K562 (cell line): ENCODE results near the gene MRPL40. TPM values are rescaled to one million over a fixed set of nuclear protein-coding genes. Genes with fewer than 3 reads are reported as not detected.
A peak's percentile ranks its signal among the peaks of the same experiment; 100 is the strongest.

Experiments used
- BRCA1 ChIP-seq, 2 experiments: fragments of 450-650 bp in 1 of 2; sonication (generic) in 1 of 2; formaldehyde crosslinking in 1 of 2; IDR thresholded peaks; 2 replicates each; pipeline versions ENCODE4 v1.5.0 to v1.6.1; 2017 to 2020; ENCODE audit warnings: mild to moderate bottlenecking in 1 of 2, missing genetic modification reagents in 1 of 2
- ETS2 ChIP-seq: IDR thresholded peaks from 2 replicates; pipeline ENCODE4 v1.6.1; 2016; ENCODE audit warnings: borderline replicate concordance, missing genetic modification characterization, mild to moderate bottlenecking, moderate library complexity, missing compliant biosample characterization; ENCODE audit not compliant: poor library complexity, severe bottlenecking
- FOXJ2 ChIP-seq: fragments of 200-800 bp; sonication (Bioruptor generic); IDR thresholded peaks from 2 replicates; pipeline ENCODE4 v1.6.1; 2016; ENCODE audit warnings: missing genetic modification characterization, missing compliant biosample characterization
- GATAD2A ChIP-seq: fragments of 450-650 bp; IDR thresholded peaks from 2 replicates; pipeline ENCODE4 v1.6.1; 2017
- IFI16 ChIP-seq: fragments of 250-450 bp; sonication (Bioruptor Pico); IDR thresholded peaks from 2 replicates; pipeline ENCODE4 v2.1.2; 2022; ENCODE audit warnings: mild to moderate bottlenecking, inconsistent platforms
- KAT7 ChIP-seq: sonication (generic); formaldehyde crosslinking; IDR thresholded peaks from 2 replicates; pipeline ENCODE4 v1.8.0; 2022; ENCODE audit warnings: missing genetic modification reagents, mild to moderate bottlenecking, borderline replicate concordance
- MIER1 ChIP-seq: fragments of 450-650 bp; IDR thresholded peaks from 2 replicates; pipeline ENCODE4 v1.6.1; 2016; ENCODE audit warnings: antibody characterized with exemption, mild to moderate bottlenecking, low read depth
- NUFIP1 ChIP-seq: fragments of 450-650 bp; IDR thresholded peaks from 2 replicates; pipeline ENCODE4 v1.6.1; 2018; ENCODE audit not compliant: partially characterized antibody
- PML ChIP-seq: IDR thresholded peaks from 2 replicates; pipeline ENCODE4 v1.6.1; 2012; ENCODE audit warnings: low read length, inconsistent platforms
- POLR3A ChIP-seq: IDR thresholded peaks from 2 replicates; pipeline ENCODE4 v1.6.1; 2011; ENCODE audit warnings: borderline replicate concordance, mild to moderate bottlenecking, moderate library complexity; ENCODE audit not compliant: insufficient read length, insufficient read depth; ENCODE audit errors: extremely low read depth
- RHOXF2B ChIP-seq: fragments of 250-450 bp; sonication (Bioruptor Pico); conservative IDR thresholded peaks from 2 replicates; pipeline ENCODE4 v1.5.1; 2021
- SMAD3 ChIP-seq: fragments of 450-650 bp; formaldehyde crosslinking; conservative IDR thresholded peaks from 2 replicates; pipeline ENCODE4 v1.4.0; 2020; ENCODE audit warnings: mild to moderate bottlenecking
- SMARCC2 ChIP-seq: fragments of 450-650 bp; IDR thresholded peaks from 2 replicates; pipeline ENCODE4 v1.6.1; 2017; ENCODE audit warnings: antibody characterized with exemption, moderate library complexity, mild to moderate bottlenecking, low read depth
- SRSF1 ChIP-seq: fragments of 200-400 bp; formaldehyde crosslinking; IDR thresholded peaks from 2 replicates; pipeline ENCODE4 v1.6.1; 2017; ENCODE audit warnings: mild to moderate bottlenecking, low read depth, low read length, moderate library complexity
- ZFP30 ChIP-seq: fragments of 250-450 bp; sonication (Bioruptor Pico); IDR thresholded peaks from 2 replicates; pipeline ENCODE4 v1.8.0; 2022; ENCODE audit warnings: moderate library complexity, mild to moderate bottlenecking, inconsistent platforms, borderline replicate concordance
- ZNF133 ChIP-seq: fragments of 250-450 bp; sonication (Bioruptor Pico); IDR thresholded peaks from 2 replicates; pipeline ENCODE4 v1.4.0; 2020; ENCODE audit warnings: mild to moderate bottlenecking
- ZNF384 ChIP-seq: IDR thresholded peaks from 2 replicates; pipeline ENCODE4 v1.6.1; 2012; ENCODE audit warnings: low read depth, low read length, improper control_type of control experiment
- polyA plus RNA-seq, 8 experiments: library from polyadenylated mRNA; depleted of rRNA in 4 of 8; stranded (reverse) in 5 of 8; unstranded in 3 of 8; fragments of >200 nt; fragmentation: Nextera tagmentation in 2 of 8; fragmentation: Illumina TruSeq in 1 of 8; extraction: Ambion mirVana in 2 of 8; extraction: Trizol in 1 of 8; gene quantifications; 2 replicates each; pipeline versions ENCODE4 v1.2.1 to v1.2.3, GENCODE V29; 2011 to 2014; ENCODE audit warnings: inconsistent platforms in 1 of 8, missing spikeins in 1 of 8
- total RNA-seq, 7 experiments: library from RNA; depleted of rRNA in 6 of 7; stranded (reverse); fragments of >200 nt in 6 of 7; fragmentation: Illumina TruSeq in 2 of 7; extraction: Trizol in 2 of 7; gene quantifications; 2 replicates each; pipeline versions ENCODE4 v1.2.1 to v1.2.3, GENCODE V29; 2011 to 2021; ENCODE audit warnings: low replicate concordance in 1 of 7
- TF ChIP-seq, protein P1 (sequence below): fragments of 450-650 bp; conservative IDR thresholded peaks from 2 replicates; pipeline ENCODE4 v1.6.1; 2016; ENCODE audit warnings: missing genetic modification characterization, low read depth, mild to moderate bottlenecking, missing compliant biosample characterization, moderate library complexity
- TF ChIP-seq, protein P2 (sequence below), 3 experiments: IDR thresholded peaks in 2 of 3; conservative IDR thresholded peaks in 1 of 3; 2 replicates each; pipeline ENCODE4 v1.5.1; 2011 to 2012; ENCODE audit warnings: low read length in 3 of 3, mild to moderate bottlenecking in 3 of 3, control low read depth in 2 of 3, improper control_type of control experiment in 1 of 3, inconsistent platforms in 1 of 3, low read depth in 1 of 3, mixed read lengths in 1 of 3, moderate library complexity in 1 of 3; ENCODE audit not compliant: insufficient read depth in 2 of 3
- TF ChIP-seq, protein P3 (sequence below): sonication (generic); formaldehyde crosslinking; IDR thresholded peaks from 2 replicates; pipeline ENCODE4 v1.8.0; 2022; ENCODE audit warnings: mild to moderate bottlenecking, missing genetic modification reagents
- TF ChIP-seq, protein P4 (sequence below): IDR thresholded peaks from 2 replicates; pipeline ENCODE4 v1.6.1; 2012; ENCODE audit warnings: low read depth, low read length, improper control_type of control experiment, borderline replicate concordance
- TF ChIP-seq, protein P5 (sequence below): fragments of 250-450 bp; sonication (Bioruptor Pico); IDR thresholded peaks from 2 replicates; pipeline ENCODE4 v1.8.0; 2022; ENCODE audit warnings: moderate library complexity, mild to moderate bottlenecking, inconsistent platforms

Gene MRPL40
- total and polyA plus RNA-seq, 9 of the 15 experiments (the other 6 are each of a cell fraction or from before 2014, with no cell fraction given), result 132 to 652 (median 208) TPM

DNA sequence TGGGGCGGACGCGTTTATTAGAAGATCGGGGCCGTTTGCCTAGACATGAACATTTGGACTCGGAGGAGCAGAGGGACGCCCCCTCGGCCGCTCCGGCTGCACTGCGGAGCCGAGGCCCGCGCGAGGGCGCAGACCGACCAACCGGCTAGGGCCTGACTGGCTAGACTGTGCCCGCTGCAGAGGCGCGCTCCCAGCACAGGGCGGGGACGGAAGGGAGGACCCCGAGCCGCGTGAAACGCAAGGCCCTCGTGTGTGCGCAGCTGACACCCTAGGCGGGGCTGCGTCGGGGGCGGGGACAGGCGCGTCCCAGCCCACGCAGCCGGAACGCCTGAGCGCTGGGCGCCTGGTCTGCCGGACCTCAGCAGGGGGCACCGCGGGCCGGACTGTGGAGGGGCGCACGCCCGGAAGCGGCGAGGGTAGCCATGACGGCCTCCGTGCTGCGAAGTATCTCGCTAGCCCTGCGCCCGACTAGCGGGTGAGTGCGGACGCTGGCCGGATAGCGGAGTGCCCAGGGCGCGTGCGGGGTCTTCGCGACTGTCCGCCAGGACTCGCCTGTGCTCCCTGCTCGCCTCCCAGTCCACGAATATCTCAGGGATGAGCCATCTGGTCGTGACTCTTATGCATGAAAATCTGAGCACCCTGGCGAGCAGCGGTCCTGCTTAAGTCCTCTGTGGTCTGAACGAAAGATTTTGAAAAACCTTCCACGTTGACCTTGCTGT is at the start of gene MRPL40 (continued):
- TF ChIP-seq KAT7 (CRISPR knock-in tag) (no peak), ZNF384 (peak; percentile 93), ZFP30 (no peak), SMARCC2 (no peak), SMAD3 (CRISPR knock-in tag) (peak; percentile 97), PML (no peak), POLR3A (no peak), GATAD2A (no peak), ETS2 (peak; percentile 94), BRCA1 (IDR thresholded peaks at IDR 0.05) (no peak), BRCA1 (CRISPR knock-in tag; IDR thresholded peaks at IDR 0.05) (no peak), FOXJ2 (tag) (no peak), RHOXF2B (CRISPR knock-in tag) (peak; percentile 97), MIER1 (no peak), NUFIP1 (no peak), ZNF133 (peak; percentile 89), IFI16 (CRISPR knock-in tag) (peak; percentile 79), SRSF1 (no peak)
- TF ChIP-seq, protein P1, sequence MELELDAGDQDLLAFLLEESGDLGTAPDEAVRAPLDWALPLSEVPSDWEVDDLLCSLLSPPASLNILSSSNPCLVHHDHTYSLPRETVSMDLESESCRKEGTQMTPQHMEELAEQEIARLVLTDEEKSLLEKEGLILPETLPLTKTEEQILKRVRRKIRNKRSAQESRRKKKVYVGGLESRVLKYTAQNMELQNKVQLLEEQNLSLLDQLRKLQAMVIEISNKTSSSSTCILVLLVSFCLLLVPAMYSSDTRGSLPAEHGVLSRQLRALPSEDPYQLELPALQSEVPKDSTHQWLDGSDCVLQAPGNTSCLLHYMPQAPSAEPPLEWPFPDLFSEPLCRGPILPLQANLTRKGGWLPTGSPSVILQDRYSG, result no peak
- TF ChIP-seq, protein P2, sequence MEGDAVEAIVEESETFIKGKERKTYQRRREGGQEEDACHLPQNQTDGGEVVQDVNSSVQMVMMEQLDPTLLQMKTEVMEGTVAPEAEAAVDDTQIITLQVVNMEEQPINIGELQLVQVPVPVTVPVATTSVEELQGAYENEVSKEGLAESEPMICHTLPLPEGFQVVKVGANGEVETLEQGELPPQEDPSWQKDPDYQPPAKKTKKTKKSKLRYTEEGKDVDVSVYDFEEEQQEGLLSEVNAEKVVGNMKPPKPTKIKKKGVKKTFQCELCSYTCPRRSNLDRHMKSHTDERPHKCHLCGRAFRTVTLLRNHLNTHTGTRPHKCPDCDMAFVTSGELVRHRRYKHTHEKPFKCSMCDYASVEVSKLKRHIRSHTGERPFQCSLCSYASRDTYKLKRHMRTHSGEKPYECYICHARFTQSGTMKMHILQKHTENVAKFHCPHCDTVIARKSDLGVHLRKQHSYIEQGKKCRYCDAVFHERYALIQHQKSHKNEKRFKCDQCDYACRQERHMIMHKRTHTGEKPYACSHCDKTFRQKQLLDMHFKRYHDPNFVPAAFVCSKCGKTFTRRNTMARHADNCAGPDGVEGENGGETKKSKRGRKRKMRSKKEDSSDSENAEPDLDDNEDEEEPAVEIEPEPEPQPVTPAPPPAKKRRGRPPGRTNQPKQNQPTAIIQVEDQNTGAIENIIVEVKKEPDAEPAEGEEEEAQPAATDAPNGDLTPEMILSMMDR (IDR thresholded peaks at IDR 0.05 in 2 of 3, conservative IDR thresholded peaks at IDR 0.05 in 1 of 3; ENCODE audit: insufficient read depth in 2 of 3, low read depth in 1 of 3, low read length in 3 of 3), result peak in 2 of 3 experiments; percentile 16 to 23; a peak in 1 of 6 replicates
- TF ChIP-seq, protein P3, sequence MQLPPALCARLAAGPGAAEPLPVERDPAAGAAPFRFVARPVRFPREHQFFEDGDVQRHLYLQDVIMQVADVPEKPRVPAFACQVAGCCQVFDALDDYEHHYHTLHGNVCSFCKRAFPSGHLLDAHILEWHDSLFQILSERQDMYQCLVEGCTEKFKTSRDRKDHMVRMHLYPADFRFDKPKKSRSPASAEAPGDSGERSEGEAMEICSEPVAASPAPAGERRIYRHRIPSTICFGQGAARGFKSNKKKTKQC (CRISPR knock-in tag), result no peak
- TF ChIP-seq, protein P4, sequence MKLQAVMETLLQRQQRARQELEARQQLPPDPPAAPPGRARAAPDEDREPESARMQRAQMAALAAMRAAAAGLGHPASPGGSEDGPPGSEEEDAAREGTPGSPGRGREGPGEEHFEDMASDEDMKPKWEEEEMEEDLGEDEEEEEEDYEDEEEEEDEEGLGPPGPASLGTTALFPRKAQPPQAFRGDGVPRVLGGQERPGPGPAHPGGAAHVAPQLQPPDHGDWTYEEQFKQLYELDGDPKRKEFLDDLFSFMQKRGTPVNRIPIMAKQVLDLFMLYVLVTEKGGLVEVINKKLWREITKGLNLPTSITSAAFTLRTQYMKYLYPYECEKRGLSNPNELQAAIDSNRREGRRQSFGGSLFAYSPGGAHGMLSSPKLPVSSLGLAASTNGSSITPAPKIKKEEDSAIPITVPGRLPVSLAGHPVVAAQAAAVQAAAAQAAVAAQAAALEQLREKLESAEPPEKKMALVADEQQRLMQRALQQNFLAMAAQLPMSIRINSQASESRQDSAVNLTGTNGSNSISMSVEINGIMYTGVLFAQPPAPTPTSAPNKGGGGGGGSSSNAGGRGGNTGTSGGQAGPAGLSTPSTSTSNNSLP, result peak; percentile 94
- TF ChIP-seq, protein P5, sequence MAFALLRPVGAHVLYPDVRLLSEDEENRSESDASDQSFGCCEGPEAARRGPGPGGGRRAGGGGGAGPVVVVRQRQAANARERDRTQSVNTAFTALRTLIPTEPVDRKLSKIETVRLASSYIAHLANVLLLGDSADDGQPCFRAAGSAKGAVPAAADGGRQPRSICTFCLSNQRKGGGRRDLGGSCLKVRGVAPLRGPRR (CRISPR knock-in tag), result no peak; the same call in 1 of the 2 replicates
